HEK293 (cell line): ENCODE measurements around the gene TPM2.

Experiments used
- HOXC10 ChIP-seq: sonication (generic); formaldehyde crosslinking; IDR thresholded peaks from 2 replicates; pipeline ENCODE4 v1.8.1; 2023; ENCODE audit warnings: mild to moderate bottlenecking, missing genetic modification reagents
- ZBTB1 ChIP-seq: fragments of 450-650 bp; formaldehyde crosslinking; IDR thresholded peaks from 2 replicates; pipeline ENCODE4 v1.5.1; 2016; ENCODE audit warnings: missing biosample characterization, missing genetic modification characterization
- ZNF10 ChIP-seq: fragments of 450-650 bp; formaldehyde crosslinking; IDR thresholded peaks from 2 replicates; pipeline ENCODE4 v1.5.1; 2017; ENCODE audit warnings: missing biosample characterization, missing genetic modification characterization
- ZNF202 ChIP-seq: fragments of 450-650 bp; formaldehyde crosslinking; IDR thresholded peaks from 2 replicates; pipeline ENCODE4 v1.5.1; 2016; ENCODE audit warnings: missing biosample characterization, missing genetic modification characterization, borderline replicate concordance
- ZNF23 ChIP-seq: fragments of 450-650 bp; formaldehyde crosslinking; IDR thresholded peaks from 2 replicates; pipeline ENCODE4 v1.5.1; 2016; ENCODE audit warnings: missing biosample characterization, missing genetic modification characterization, borderline replicate concordance
- ZNF239 ChIP-seq: fragments of 450-650 bp; formaldehyde crosslinking; IDR thresholded peaks from 2 replicates; pipeline ENCODE4 v1.5.1; 2016; ENCODE audit warnings: missing biosample characterization, missing genetic modification characterization
- ZNF416 ChIP-seq: fragments of 450-650 bp; formaldehyde crosslinking; IDR thresholded peaks from 2 replicates; pipeline ENCODE4 v1.5.1; 2016; ENCODE audit warnings: missing biosample characterization, missing genetic modification characterization
- ZNF768 ChIP-seq: fragments of 450-650 bp; formaldehyde crosslinking; IDR thresholded peaks from 2 replicates; pipeline ENCODE4 v1.5.1; 2018; ENCODE audit warnings: missing biosample characterization, mild to moderate bottlenecking, missing genetic modification characterization
- ZNF785 ChIP-seq: fragments of 450-650 bp; formaldehyde crosslinking; IDR thresholded peaks from 2 replicates; pipeline ENCODE4 v1.5.1; 2016; ENCODE audit warnings: missing biosample characterization, missing genetic modification characterization
- TF ChIP-seq, protein P1 (sequence below): fragments of 450-650 bp; formaldehyde crosslinking; IDR thresholded peaks from 2 replicates; pipeline ENCODE4 v1.5.1; 2016; ENCODE audit warnings: missing biosample characterization, missing genetic modification characterization
- TF ChIP-seq, protein P2 (sequence below): fragments of 450-650 bp; formaldehyde crosslinking; IDR thresholded peaks from 2 replicates; pipeline ENCODE4 v1.5.1; 2016; ENCODE audit warnings: missing biosample characterization, missing genetic modification characterization, low read depth
- TF ChIP-seq, protein P3 (sequence below): fragments of 450-650 bp; formaldehyde crosslinking; IDR thresholded peaks from 2 replicates; pipeline ENCODE4 v1.5.1; 2016; ENCODE audit warnings: missing biosample characterization, missing genetic modification characterization

DNA sequence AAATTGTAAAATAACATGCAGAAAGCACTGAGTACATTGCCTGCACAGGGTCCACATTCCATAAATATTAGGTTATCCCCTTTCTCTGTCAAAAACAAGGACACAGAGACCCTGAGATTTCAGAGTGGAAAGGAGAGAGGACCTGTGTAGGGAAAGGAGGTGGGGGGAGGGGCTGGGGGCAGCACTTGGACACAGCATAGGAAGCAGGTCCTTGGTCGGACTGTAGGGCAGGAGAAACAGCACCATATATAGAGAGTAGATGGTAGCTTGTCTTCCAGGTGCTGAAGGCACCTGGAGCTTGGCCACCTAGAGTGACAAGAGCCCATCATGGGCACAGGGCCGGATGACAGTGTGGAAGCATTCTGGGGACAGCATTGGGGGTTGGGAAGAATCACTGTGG, 2.4 kb downstream of the TPM2 start:
- TF ChIP-seq ZBTB1 (tag by site-specific recombination) (no peak), ZNF10 (tag by site-specific recombination) (no peak), ZNF23 (tag by site-specific recombination) (no peak), ZNF416 (no peak), ZNF785 (tag by site-specific recombination) (no peak), ZNF239 (tag by site-specific recombination) (no peak), ZNF202 (no peak), ZNF768 (tag by site-specific recombination) (no peak), HOXC10 (CRISPR knock-in tag) (no peak)
- TF ChIP-seq, protein P1, sequence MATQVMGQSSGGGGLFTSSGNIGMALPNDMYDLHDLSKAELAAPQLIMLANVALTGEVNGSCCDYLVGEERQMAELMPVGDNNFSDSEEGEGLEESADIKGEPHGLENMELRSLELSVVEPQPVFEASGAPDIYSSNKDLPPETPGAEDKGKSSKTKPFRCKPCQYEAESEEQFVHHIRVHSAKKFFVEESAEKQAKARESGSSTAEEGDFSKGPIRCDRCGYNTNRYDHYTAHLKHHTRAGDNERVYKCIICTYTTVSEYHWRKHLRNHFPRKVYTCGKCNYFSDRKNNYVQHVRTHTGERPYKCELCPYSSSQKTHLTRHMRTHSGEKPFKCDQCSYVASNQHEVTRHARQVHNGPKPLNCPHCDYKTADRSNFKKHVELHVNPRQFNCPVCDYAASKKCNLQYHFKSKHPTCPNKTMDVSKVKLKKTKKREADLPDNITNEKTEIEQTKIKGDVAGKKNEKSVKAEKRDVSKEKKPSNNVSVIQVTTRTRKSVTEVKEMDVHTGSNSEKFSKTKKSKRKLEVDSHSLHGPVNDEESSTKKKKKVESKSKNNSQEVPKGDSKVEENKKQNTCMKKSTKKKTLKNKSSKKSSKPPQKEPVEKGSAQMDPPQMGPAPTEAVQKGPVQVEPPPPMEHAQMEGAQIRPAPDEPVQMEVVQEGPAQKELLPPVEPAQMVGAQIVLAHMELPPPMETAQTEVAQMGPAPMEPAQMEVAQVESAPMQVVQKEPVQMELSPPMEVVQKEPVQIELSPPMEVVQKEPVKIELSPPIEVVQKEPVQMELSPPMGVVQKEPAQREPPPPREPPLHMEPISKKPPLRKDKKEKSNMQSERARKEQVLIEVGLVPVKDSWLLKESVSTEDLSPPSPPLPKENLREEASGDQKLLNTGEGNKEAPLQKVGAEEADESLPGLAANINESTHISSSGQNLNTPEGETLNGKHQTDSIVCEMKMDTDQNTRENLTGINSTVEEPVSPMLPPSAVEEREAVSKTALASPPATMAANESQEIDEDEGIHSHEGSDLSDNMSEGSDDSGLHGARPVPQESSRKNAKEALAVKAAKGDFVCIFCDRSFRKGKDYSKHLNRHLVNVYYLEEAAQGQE: no peak
- TF ChIP-seq, protein P2, sequence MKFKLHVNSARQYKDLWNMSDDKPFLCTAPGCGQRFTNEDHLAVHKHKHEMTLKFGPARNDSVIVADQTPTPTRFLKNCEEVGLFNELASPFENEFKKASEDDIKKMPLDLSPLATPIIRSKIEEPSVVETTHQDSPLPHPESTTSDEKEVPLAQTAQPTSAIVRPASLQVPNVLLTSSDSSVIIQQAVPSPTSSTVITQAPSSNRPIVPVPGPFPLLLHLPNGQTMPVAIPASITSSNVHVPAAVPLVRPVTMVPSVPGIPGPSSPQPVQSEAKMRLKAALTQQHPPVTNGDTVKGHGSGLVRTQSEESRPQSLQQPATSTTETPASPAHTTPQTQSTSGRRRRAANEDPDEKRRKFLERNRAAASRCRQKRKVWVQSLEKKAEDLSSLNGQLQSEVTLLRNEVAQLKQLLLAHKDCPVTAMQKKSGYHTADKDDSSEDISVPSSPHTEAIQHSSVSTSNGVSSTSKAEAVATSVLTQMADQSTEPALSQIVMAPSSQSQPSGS (tag by site-specific recombination): no peak
- TF ChIP-seq, protein P3, sequence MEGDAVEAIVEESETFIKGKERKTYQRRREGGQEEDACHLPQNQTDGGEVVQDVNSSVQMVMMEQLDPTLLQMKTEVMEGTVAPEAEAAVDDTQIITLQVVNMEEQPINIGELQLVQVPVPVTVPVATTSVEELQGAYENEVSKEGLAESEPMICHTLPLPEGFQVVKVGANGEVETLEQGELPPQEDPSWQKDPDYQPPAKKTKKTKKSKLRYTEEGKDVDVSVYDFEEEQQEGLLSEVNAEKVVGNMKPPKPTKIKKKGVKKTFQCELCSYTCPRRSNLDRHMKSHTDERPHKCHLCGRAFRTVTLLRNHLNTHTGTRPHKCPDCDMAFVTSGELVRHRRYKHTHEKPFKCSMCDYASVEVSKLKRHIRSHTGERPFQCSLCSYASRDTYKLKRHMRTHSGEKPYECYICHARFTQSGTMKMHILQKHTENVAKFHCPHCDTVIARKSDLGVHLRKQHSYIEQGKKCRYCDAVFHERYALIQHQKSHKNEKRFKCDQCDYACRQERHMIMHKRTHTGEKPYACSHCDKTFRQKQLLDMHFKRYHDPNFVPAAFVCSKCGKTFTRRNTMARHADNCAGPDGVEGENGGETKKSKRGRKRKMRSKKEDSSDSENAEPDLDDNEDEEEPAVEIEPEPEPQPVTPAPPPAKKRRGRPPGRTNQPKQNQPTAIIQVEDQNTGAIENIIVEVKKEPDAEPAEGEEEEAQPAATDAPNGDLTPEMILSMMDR: no peak
